GM21381 (cell line): ENCODE data around the gene NECAB2.

Experiments used
- ATAC-seq: cut with Tn5 transposase; IDR thresholded peaks from one replicate; pipeline ENCODE4 v1.9.1; 2021; ENCODE audit warnings: mild to moderate bottlenecking, moderate library complexity; ENCODE audit not compliant: unreplicated experiment

Gene NECAB2

DNA sequence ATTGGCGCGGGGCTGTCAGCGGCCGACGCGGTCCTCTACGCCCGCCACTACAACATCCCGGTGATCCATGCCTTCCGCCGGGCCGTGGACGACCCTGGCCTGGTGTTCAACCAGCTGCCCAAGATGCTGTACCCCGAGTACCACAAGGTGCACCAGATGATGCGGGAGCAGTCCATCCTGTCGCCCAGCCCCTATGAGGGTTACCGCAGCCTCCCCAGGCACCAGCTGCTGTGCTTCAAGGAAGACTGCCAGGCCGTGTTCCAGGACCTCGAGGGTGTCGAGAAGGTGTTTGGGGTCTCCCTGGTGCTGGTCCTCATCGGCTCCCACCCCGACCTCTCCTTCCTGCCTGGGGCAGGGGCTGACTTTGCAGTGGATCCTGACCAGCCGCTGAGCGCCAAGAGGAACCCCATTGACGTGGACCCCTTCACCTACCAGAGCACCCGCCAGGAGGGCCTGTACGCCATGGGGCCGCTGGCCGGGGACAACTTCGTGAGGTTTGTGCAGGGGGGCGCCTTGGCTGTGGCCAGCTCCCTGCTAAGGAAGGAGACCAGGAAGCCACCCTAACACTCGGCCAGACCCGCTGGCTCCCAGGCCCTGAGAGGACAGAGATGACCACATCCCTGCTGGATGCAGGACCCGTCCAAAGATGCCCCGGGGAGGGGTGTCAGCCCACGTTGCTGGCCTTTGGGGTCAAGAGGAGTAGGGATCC, 2.4 kb upstream of the NECAB2 start:
- no peak for ATAC-seq

DNA sequence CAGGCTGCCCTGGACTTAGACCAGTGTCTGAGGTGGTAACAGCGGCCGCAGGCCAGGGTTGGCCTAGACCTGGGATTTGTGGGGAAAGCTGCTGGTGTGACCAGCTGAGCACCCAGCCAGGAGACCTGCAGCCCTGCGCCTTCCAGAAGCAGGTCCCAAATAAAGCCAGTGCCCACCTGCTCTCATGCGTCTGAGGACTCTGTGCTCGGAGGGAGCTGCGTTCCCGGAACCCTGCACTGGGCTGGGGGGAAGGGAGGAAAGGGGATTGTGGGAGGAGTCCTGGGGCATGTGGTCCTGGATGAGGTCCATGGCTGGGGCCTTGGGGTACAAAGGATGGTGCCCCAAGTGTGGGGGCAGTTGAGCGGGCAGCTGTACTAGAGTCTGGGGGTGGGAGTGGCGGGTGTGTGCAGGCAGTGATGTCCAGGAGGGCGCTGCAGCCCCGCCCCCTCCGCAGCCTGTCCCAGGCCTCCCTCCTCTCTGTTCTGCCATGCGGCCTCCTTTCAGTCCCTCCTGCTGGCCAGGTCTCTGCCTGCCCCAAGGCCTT, 1.8 kb upstream of the NECAB2 start:
- ATAC-seq = no peak

DNA sequence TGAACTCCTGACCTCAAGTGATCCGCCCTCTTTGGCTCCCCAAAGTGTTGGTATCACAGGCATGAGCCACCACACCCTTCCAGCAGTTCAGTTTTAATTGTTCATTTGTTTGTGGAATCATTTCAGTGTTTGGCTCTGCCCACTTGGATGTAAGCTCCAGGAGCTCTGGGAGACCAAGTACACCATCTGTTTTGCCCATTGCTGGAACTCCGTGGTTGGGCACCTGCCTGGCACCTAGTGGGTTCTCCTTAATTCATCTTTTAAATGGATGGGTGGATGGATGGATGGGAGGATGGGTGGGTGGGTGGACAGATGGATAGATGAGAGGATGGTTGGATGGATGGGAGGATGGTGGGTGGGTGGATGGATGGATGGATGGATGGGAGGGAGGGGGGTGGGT, 953 bp upstream of the NECAB2 start:
- no peak for ATAC-seq

- no peak for ATAC-seq
These were observed 335 bp downstream of the NECAB2 start for GRCh38 chr16:83968306-83968851.

GRCh38 chr16:83968891-83969649, 1.0 kb downstream of the NECAB2 start:
- no peak for ATAC-seq

DNA sequence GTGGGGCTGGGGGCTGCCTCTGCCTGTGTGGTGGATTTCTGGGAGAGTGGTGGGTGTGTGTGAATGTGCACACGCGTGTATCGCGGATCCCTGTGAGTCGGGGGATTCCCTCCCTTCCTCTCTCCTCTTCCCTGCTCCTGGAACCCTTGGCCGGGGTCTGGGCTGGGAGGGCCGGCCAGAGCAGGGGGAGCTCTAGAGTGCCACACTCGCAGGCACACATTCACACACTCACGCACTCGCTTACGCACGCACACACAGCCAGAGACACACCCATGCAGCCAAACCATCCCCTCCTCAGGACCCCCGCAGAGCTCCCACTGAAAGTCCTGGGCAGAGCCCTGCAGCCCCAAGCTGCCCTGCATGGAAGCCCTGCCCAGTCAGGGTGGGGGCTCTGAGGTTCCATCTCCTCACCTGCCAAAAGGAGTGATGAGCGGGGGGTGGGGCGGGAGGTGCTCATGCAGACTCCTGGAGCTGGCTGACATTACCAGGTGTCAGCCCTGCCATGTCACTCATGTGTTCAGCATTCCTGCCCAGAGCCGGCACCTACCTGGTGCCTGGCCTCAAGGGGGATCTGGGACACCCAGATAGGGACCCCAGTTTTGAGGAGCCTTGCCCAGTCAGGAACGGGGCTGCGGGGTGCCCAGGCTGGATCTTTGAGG, 1.9 kb downstream of the NECAB2 start:
- no peak for ATAC-seq

DNA sequence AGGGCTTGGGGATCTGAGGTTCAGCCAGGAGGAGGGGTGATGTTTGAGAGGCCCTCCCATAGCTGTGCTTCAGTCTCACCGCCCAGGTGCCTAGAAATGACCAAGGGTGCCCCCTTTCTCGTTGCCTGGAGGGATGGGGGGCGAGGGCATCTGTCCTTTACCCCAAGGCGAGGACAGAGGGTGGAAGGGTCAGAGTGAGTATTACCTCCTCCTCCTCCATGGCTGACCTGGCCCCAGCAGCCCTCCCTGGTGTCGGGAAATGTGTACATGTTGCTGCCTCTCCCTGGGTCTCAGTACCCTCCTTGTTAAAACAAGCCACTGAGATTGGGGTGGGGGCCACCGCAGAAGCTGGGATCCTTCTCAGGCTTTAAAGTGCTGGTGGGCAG, 2.4 kb downstream of the NECAB2 start:
- no peak for ATAC-seq

DNA sequence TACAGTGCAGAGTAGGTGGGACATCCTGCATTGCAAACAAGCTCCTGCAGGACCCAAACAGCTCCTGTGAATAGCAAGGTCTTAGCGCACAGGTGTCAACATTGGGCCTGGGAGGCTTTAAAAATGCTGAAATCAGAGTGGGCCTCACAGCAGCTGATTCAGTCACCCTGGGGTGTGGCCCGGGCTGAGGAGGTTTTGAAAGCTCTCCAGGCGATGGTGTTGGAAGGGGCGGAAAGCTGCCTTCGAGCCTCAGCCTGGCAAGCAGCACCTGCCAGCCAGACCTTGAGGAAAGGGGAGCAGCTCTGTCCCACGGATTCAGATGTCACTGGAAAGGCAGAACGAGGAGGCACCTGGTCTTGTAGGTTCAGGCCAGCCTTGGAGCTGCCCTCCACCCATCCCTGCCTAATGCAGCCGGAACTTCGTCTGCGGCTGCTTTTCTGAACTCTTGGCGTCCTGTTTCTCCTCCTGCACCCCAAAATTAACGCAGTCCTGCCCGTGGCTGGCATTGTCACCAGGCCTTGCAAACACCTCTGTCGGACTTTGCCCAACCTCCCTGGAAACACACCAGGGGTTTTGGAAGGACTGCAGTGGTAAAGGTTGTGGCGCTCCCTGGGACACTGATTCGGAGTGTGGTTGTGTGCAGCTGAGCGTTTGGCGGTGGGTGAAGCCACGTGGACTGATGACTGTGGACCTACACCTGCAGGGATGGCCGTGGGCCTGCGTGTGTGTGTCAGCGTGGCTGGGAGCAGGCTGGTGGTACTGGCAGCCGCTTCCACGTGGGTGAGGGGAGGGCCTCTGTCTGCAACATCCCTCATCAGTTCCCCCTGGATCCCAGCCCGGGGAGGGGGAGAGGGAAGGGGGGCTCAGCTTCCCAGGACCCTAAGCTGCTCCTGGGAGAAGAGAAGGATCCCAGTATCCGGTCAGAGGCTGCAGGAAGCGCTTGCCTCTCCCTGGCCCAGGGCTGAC, 3.4 kb downstream of the NECAB2 start:
- ATAC-seq = no peak

DNA sequence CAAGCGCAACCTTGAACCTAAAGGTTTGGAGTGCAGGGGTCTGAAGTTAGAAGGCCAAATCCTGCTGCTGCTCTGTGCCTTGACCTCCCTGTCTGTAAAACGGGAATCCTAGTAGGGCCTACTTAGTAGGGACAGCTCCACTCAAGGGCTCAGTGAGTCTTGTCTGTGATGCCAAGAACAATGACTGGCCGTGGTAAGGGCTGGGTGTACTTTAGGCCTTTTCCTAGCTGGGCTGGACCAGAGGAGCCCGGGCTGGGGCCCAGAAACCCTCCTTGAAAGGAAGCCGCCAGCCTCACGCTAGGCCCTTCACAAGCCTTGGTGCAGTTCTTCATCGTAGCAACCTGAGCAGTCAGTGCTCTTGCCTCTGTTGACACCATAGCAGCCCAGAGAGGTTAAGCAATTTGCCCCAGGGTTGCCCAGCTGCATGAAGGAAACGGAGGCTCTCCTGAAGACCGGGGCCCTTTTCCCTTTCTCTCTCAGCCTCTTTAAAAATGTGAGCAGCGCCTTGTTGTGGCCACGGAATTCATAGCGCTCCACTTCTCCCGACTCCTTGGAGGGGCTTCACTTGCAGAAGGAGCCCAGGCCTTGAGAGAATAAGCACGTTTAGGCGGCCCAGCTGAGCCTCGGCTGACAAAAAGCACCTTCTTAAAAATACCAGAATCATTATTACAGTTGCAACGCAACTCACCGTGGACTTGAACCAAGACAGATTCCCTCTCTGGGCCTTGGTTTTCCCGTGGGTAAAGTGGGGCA, 4.4 kb downstream of the NECAB2 start:
- no peak for ATAC-seq

DNA sequence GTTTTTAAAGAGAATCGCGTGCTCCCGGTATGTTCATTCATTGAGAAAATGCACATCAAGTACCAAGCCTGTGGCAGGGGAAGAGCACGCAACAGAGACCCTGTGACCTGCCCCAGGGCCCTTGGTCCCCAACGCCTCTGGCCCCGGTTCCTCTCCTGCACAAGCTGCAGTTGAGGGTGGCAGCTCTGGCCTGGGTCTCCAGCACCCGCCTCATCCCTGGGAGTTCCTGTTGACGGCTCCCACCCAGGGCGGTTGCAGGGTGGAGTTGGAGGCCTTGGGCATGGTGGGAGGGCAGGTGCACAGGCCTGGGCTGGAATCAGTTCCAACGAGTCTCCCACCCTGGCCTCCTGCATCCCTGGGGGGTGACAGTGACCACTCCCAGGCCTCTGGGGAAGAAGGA, 5.0 kb downstream of the NECAB2 start:
- no peak for ATAC-seq

DNA sequence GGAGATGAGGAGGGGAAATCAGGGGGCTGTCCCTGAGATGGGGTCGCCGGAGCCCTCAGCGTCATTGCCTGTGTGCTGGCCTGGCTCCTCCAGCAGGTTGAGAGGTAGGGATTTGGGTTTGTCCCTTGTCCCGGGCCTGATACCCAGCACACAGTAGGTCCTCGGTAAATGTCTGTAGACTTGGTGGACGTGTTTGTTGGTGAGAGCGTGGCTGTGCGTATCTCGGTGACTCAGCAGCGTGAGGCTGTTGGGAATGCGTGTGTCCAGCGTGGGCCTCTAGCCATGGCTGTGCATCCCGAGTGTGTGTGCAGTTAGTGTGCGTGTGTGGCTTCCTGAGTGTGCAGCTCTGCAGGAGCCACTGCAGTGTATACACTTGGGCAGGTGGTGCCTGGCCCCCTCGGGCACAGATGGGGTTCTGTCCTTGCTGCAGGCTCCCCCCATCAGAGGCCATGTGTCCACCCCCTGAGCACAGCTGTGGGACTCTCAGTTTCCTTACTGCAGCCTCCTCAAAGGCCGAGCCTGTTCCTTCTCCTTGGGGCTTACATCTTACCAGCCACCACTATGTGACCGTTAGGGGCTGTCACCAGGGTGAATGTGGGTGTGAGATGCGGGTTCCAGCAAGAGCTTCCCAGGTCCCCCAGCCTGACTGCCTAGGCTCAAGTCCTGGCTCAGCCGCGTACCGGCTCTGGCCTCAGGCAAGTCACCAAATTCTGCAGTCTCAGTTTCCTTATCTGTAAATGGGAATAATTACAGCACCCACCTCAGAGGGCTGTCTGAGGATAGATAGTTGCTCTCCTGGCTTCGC, 5.7 kb downstream of the NECAB2 start:
- no peak for ATAC-seq

GRCh38 chr16:83974475-83974874, 6.4 kb downstream of the NECAB2 start:
- ATAC-seq = no peak

DNA sequence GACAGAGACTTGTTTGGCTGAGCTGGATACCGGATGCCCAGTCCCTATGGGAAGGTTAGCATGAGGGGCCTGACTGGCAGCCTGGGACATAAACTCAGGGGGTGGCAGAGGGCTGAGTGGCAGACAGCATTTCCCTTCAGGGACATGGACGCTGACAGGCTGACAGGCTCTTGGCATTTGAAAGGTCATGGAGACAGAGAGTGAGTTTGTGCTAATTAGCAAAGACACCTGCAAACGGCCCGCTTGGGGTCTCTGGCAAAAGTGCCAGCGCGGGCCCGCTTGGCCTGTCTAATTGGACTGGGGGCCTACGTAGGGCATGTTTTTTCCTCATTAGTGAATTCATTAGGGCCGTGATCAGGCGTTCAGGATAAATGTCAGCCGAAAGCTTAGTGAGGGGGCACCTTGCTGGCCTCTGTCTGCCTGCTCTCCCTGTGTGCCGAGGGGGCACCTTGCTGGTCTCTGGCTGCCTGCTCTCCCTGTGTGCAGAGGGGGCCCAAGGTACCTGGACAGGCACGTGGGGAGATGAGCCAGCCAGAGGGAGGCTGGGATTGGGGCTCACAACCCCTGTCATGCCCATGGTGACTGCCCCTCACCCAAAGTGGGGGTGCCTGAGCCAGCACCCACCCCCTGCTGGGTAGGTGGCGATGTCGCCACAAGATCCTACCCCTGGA, 7.7 kb downstream of the NECAB2 start:
- ATAC-seq = no peak

DNA sequence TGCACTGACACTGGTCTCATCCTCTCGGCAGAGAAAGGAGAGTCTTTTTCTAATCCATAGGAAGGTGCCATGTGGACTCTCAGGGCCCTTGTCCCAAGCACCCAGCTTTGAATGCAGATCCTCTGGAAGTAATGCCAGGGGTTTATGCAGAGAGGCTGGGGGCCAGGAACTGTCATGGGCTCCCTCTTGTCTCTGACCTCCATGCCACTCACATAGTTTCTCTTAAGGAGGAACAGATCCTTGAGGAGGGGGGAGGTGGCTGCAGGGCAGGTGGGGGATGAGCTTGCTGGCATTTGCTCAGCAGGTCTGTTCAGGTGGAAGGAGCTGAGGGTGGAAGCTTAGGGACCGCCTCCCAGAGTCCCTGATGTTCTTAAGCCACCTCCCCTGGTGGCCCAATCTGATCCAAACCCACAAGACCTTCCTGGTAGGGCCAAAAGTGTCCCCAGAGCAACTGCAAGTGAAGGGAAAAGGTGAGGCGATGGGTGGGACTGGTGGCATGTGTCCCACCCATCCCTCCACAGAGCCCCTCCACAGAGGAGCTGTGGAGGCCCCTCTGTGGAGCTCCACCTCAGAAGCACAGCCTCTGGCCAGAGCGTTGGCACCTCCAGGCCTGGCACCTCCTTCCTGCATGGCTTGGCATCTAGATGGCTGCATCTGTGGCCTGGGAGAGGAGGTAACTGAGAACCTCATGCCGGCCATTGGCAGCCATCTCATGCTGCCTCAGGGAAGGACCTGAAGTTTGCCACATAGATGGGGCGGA, 9.2 kb downstream of the NECAB2 start:
- ATAC-seq = no peak

DNA sequence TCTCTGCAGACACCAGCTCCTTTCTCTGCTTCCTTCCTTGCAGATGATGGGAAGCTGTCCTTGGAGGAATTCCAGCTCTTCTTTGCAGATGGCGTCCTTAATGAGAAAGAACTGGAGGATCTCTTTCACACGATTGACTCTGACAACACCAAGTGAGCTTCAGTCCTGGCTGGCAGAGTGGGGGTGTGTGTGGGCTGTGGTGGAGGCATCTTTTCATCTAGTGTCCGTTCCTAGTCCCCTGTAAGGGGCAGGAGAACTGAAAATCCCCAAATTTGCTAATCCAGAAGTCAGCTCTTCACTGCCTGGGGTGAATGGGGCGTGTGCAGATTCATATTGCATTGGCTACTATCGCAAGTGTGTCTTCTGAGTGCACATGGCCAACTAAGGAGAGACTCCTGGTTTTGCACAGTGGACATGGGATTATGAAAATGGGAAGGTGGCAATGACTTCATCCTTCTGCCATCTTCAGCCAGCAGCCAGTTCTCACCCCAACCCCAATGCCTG, 10.4 kb downstream of the NECAB2 start:
- no peak for ATAC-seq

GRCh38 chr16:83979441-83979840, 11.4 kb downstream of the NECAB2 start:
- no peak for ATAC-seq

GRCh38 chr16:83980794-83981193, 12.8 kb downstream of the NECAB2 start:
- no peak for ATAC-seq
